Osteoblast (primary cell): ENCODE measurements around the gene SOX8. TPM values are rescaled to one million over a fixed set of nuclear protein-coding genes. Genes with fewer than 3 reads are reported as not detected.

Source experiments
- DNase-seq: peaks from one replicate; pipeline ENCODE4 v3.0.0; 2011; ENCODE audit warnings: low spot score, mixed read lengths; ENCODE audit not compliant: insufficient read length; ENCODE audit errors: missing footprints
- H2AFZ ChIP-seq: 2 replicates; pipeline ENCODE4 v1.6.0; 2011; ENCODE audit warnings: mild to moderate bottlenecking, low read length
- H3K27ac ChIP-seq: 2 replicates; pipeline ENCODE4 v1.5.1; 2011; ENCODE audit warnings: mild to moderate bottlenecking, low read depth, low read length, moderate library complexity
- H3K27me3 ChIP-seq: 2 replicates; pipeline ENCODE4 v1.6.0; 2012; ENCODE audit warnings: mild to moderate bottlenecking, control low read depth, inconsistent platforms, low read length, moderate library complexity; ENCODE audit not compliant: insufficient read depth
- H3K36me3 ChIP-seq: 2 replicates; pipeline ENCODE4 v1.5.1; 2011; ENCODE audit warnings: mild to moderate bottlenecking, low read length, control low read depth, moderate library complexity; ENCODE audit not compliant: insufficient read depth
- H3K4me1 ChIP-seq: 2 replicates; pipeline ENCODE4 v1.5.1; 2011; ENCODE audit warnings: mild to moderate bottlenecking, low read length, control low read depth, moderate library complexity; ENCODE audit not compliant: insufficient read depth
- H3K4me2 ChIP-seq: 2 replicates; pipeline ENCODE4 v1.6.0; 2011; ENCODE audit warnings: mild to moderate bottlenecking, low read length; ENCODE audit not compliant: insufficient read depth
- H3K4me3 ChIP-seq: fragments of 200-600 bp; sonication (generic); 3 replicates; pipeline ENCODE4 v1.5.1; 2012; ENCODE audit warnings: mild to moderate bottlenecking, low read length, inconsistent platforms; ENCODE audit not compliant: insufficient read depth
- H3K79me2 ChIP-seq: 2 replicates; pipeline ENCODE4 v1.6.0; 2012; ENCODE audit warnings: mild to moderate bottlenecking, low read length, control low read depth, inconsistent platforms; ENCODE audit not compliant: insufficient read depth
- H3K9me3 ChIP-seq: 2 replicates; pipeline ENCODE4 v1.5.1; 2011; ENCODE audit warnings: low read depth, low read length, control low read depth
- H4K20me1 ChIP-seq: 2 replicates; pipeline ENCODE4 v1.6.0; 2012; ENCODE audit warnings: mild to moderate bottlenecking, low read length, control low read depth; ENCODE audit not compliant: insufficient read depth
- total RNA-seq: library from RNA; depleted of rRNA; stranded (reverse); fragments of >200 nt; gene quantifications from 2 replicates; pipeline ENCODE4 v1.2.3, GENCODE V29; 2012
- TF ChIP-seq, protein P1 (sequence below): IDR thresholded peaks from 2 replicates; pipeline ENCODE4 v1.5.1; 2011; ENCODE audit warnings: mild to moderate bottlenecking, low read depth, low read length, moderate library complexity; ENCODE audit errors: extremely low read depth

SOX8 gene
- total RNA-seq, 1 donor = not detected

DNA sequence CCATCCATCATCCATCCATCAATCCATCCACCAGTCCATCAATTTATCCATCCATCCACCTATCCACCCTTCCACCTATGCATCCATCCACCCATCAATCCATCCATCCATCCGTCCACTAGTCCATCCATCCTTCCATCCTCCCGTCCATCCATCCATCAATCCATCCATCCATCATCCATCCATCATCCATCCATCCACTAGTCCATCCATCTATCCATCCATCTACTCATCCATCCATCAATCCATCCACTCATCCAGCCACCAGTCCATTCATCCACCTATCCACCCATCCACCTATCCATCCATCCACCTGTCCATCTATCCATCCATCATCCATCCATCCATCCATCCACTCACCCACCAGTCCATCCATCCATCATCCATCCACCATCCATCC, 51.0 kb downstream of the SOX8 start:
- DNase-seq = no peak

DNA sequence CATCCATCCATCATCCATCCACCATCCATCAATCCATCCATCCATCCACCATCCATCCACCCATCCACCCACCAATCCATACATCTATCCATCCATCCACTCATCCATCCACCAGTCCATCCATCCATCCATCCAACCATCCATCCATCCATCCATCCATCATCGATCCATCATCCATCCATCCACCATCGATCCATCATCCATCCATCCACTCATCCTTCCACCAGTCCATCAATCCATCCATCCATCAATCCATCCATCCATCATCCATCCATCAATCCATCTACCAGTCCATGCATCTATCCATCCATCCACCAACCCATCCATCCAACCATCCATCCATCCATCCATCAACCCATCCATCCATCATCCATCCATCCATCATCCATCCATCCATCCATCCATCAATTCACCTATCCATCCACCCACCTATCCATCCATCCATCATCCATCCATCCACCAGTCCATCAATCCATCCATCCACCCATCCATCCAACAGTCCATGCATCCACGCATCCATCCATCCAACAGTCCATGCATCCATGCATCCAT, 51.6 kb downstream of the SOX8 start:
- no peak overlapping the region for H2AFZ ChIP-seq

More for the DNA sequence above, 51.0 kb downstream of the SOX8 start:
- H4K20me1 ChIP-seq = no peaks in the 10 kb centered on the region
- peaks cover 10% of the 10 kb centered on the region for H3K27me3 ChIP-seq
- TF ChIP-seq, protein P1, sequence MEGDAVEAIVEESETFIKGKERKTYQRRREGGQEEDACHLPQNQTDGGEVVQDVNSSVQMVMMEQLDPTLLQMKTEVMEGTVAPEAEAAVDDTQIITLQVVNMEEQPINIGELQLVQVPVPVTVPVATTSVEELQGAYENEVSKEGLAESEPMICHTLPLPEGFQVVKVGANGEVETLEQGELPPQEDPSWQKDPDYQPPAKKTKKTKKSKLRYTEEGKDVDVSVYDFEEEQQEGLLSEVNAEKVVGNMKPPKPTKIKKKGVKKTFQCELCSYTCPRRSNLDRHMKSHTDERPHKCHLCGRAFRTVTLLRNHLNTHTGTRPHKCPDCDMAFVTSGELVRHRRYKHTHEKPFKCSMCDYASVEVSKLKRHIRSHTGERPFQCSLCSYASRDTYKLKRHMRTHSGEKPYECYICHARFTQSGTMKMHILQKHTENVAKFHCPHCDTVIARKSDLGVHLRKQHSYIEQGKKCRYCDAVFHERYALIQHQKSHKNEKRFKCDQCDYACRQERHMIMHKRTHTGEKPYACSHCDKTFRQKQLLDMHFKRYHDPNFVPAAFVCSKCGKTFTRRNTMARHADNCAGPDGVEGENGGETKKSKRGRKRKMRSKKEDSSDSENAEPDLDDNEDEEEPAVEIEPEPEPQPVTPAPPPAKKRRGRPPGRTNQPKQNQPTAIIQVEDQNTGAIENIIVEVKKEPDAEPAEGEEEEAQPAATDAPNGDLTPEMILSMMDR = no peak
- no peaks in the 10 kb centered on the region for H3K4me1 ChIP-seq
- H3K79me2 ChIP-seq = no peaks in the 10 kb centered on the region
- H3K4me2 ChIP-seq = no peak overlapping the region
- H3K9me3 ChIP-seq = no peaks in the 10 kb centered on the region
- no peak overlapping the region for H2AFZ ChIP-seq
- H3K36me3 ChIP-seq = no peaks in the 10 kb centered on the region
- no peak overlapping the region for H3K27ac ChIP-seq
- H3K4me3 ChIP-seq = no peak overlapping the region

DNA sequence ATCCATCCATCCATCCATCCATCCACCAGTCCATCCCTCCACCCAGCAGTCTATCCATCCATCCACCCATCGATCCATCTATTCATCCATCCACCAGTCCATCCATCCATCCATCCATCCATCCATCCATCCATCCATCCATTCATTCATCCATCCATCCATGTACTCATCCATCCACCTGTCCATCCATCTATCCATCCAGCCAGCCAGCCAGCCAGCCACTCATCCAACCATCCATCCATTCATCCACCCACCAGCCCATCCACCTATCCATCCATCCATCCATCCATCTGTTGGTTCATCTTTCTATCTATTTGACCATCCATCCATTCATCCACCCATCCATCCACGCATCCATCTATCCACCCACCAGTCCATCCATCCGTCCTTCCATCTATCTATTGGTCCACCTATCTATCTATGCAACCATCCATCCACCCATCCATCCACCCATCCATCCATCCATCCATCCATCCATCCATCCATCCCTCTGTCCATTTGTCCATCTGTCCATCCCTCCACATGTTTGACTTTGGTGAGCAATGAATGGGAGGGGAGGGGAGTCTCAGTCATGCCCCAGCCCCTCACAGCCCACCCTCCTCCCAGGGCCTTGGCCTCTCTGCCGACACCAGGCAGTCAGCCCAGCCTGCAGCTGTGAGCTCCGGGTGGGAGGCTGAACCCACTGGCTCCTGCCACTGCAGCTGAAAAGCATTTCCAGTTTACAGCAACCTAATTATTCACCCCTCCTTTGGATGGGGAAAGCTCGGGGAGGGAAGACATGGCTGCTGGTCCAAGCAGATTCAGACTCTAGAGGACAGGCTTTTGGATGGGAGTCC, 52.9 kb downstream of the SOX8 start:
- Histone ChIP-seq H3K27ac (no peak overlapping the region), H3K4me1 (no peaks in the 10 kb centered on the region), H3K4me2 (no peak overlapping the region), H2AFZ (no peak overlapping the region), H3K27me3 (peaks cover 8% of the 10 kb centered on the region), H4K20me1 (no peaks in the 10 kb centered on the region), H3K9me3 (no peaks in the 10 kb centered on the region), H3K79me2 (no peaks in the 10 kb centered on the region), H3K4me3 (no peak overlapping the region), H3K36me3 (no peaks in the 10 kb centered on the region)
- TF ChIP-seq, protein P1 = no peak
- DNase-seq = no peak

More for the DNA sequence above, 51.6 kb downstream of the SOX8 start:
- TF ChIP-seq, protein P1 = no peak
- no peaks in the 10 kb centered on the region for H4K20me1 ChIP-seq
- no peaks in the 10 kb centered on the region for H3K4me1 ChIP-seq
- no peaks in the 10 kb centered on the region for H3K9me3 ChIP-seq
- peaks cover 10% of the 10 kb centered on the region for H3K27me3 ChIP-seq
- H3K4me3 ChIP-seq = no peak overlapping the region
- DNase-seq = no peak
- H3K4me2 ChIP-seq = no peak overlapping the region
- no peaks in the 10 kb centered on the region for H3K79me2 ChIP-seq
- H3K27ac ChIP-seq = no peak overlapping the region
- no peaks in the 10 kb centered on the region for H3K36me3 ChIP-seq

DNA sequence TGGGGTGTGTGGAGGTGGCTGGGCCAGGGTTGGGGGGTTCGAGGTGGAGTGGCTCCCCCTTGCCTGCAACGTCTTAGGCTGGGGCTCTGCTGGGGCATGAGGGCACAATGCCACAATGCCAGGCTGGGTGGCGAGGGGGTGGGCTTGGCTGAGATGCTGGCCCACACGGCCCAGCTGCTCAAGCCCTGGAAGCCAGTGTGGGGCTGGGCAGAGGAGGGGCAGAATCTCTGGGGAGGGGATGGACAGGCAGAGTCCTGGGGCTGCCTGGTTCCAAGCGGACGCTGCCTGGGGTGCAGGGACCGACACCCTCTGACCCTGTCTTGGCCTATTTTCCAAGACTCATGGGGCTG, 53.5 kb downstream of the SOX8 start:
- H3K27ac ChIP-seq = no peak overlapping the region
- H3K27me3 ChIP-seq = peaks cover 6% of the 10 kb centered on the region
- H2AFZ ChIP-seq = no peak overlapping the region
- no peak for DNase-seq
- H3K79me2 ChIP-seq = no peaks in the 10 kb centered on the region
- H3K4me3 ChIP-seq = no peak overlapping the region
- TF ChIP-seq, protein P1 = no peak
- H3K4me1 ChIP-seq = no peaks in the 10 kb centered on the region
- no peaks in the 10 kb centered on the region for H3K36me3 ChIP-seq
- H3K9me3 ChIP-seq = no peaks in the 10 kb centered on the region
- no peak overlapping the region for H3K4me2 ChIP-seq
- no peaks in the 10 kb centered on the region for H4K20me1 ChIP-seq
